HG02588 (cell line): ENCODE results near the gene ITPR2.

Source experiments
- ATAC-seq: cut with Tn5 transposase; IDR thresholded peaks from one replicate; pipeline ENCODE4 v1.9.1; 2021; ENCODE audit warnings: mild to moderate bottlenecking, moderate library complexity; ENCODE audit not compliant: unreplicated experiment

ITPR2 gene

GRCh38 chr12:26711072-26711471 lies 121.9 kb downstream of the ITPR2 start:
- no peak for ATAC-seq

DNA sequence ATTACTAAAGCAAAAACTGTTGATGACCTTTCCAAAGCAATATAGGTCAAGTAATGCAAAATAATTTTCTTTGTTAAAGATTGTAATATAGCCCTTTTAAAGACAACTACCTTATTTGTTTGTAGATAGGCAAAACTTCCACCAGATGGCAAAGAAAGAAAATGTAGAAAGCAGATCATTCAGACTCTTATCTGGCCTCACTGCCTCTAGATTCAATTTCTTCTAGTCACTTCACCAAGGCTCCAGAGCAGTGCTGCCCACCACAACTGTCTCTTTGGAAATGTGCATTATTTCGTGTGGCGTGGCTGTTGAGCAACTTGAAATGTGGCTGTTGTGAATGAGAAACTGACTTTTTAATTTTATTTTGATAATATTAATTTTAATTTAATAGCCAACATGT lies 127.1 kb downstream of the ITPR2 start:
- ATAC-seq, result no peak

DNA sequence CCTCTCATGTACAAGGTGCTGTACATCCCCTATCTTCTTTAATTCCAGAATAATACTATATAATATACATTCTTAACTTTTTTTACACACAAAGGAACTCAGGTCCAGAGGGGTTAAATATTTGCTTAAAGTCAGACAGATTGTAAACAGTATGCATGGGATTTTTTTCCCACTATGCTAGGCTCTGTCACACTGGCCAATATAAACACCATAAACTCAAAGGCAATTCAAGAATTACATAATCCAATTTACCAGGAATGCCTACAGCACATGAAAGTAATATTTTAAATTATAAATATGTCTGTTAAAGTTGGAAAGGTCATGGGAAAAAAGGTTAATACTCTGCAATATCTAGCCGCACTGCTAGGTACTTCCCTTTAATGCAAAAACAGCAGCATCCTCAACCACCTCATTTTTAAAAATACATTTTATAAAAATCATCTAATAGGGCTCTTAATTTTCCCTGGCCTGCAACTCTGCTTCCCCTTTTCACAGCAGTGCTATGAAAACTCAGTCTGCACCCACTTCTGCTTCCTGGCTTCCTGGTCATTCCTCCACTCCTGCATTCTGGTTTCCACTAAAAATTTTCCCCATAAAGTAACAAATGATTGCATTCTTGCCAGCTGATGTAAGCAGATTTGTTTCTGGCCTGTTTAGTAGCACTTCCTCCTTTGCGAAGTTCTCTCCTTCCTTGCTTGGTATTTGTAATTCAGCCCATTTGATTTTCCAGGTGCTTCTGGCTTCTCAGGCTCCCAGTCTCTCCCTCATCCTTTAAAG lies 128.1 kb downstream of the ITPR2 start:
- no peak for ATAC-seq

DNA sequence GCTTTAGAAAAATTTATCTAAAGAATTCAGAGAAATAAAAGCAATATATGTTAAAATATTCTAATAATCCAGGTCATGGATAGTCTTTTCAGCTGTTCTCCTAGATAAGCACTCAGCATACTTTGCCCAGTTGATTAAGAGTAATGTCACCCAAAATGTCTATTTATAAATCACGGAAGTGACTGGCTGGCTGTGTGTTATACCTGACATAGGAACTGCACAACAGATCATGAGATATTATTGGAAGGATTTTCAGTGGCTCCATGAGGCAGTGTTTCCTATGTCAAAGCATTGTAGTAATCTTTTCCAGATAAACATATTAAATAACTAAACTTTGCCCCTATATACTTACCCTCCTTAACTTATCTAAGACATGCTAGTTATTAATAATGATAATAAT lies 128.8 kb downstream of the ITPR2 start:
- ATAC-seq, result no peak

- no peak for ATAC-seq
Measured at GRCh38 chr12:26702741-26703140, 130.3 kb downstream of the ITPR2 start.

DNA sequence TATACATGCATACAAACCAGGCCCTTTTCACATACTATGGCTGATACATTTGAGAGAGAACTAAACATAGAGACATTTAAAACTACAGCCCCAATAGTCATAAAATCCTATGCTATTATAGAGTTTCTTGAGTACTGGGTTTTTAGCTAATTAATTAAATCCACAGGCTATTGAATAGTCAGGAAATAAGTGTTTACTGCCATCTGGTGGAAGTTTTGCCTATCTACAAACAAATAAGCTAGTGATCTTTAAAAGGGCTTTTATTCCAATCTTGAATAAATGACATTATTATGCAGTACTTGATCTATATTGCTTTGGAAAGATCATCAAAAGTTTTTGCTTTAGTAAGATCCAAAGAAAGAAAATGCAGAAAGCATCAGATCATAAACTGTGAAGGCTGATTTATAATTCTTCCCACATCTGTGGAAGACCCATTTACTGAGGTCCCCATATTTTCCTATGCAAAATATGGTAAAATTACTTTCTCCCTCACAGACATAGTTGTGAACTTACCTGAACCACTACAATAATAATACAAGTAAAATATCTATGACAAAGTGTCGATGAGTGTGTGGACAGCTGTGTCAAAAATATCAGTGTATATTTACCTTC lies 131.3 kb downstream of the ITPR2 start:
- no peak for ATAC-seq

DNA sequence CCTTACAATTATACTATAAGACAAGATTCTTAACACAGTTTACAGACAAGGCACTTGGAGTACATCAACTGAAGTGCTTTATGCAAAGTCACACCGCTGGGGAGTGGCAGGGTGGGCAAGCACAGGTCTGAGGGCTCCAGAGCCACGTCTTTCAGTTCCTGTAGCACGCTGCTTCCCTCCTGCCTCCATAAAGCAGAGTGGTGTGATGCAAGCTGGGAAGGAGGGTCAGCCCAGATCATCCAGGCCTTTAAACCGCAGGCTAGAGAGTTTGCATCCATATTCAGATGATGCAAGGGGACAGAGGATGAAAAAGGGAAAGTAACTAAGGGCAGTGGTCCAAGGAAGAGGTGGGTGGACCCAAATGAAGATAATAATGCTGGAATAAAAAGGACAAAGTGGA lies 132.6 kb downstream of the ITPR2 start:
- no peak for ATAC-seq

- ATAC-seq, result no peak
Measured at GRCh38 chr12:26699237-26699636, 133.8 kb downstream of the ITPR2 start.

DNA sequence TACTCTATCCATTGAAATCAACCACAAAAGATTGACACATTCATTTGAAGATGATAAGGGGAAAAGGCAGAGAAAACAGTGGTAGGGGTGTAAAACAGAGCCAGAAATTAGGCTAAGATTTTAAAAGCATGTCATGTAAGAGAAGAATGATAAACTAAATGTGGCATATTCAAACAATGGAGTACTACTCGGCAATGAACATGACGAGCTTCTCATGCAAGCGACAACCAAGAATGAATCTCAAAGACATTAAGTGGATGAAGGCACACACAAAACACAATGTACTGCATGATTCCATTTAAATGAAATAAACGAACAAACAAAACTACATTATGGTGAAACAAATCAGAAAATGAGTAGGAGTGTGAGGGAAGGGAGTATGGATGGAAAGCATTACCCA lies 134.8 kb downstream of the ITPR2 start:
- ATAC-seq, result no peak

GRCh38 chr12:26697217-26697616 lies 135.8 kb downstream of the ITPR2 start:
- ATAC-seq, result no peak

GRCh38 chr12:26696613-26697092 lies 136.3 kb downstream of the ITPR2 start:
- no peak for ATAC-seq

GRCh38 chr12:26696048-26696612 lies 136.9 kb downstream of the ITPR2 start:
- ATAC-seq, result no peak

DNA sequence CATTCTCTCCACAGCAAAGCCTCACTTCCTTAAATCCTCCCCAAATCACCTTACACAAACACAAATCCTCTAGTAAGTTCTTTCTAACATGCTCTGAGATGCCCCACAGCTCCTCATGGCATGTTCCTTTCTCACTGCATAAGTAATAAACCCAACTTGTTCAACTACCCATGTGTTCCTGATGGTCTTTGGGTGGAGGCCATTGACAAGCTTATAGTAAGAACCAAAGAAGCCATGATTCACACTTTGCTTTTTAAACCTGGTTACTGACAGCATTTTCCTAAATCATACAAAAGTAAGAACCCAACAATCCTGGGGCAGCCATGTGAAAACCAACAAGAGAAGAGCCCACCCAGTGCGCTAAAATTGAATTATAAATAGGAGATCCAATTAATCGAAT lies 138.6 kb downstream of the ITPR2 start:
- ATAC-seq, result no peak

GRCh38 chr12:26692407-26692806 lies 140.6 kb downstream of the ITPR2 start:
- no peak for ATAC-seq

DNA sequence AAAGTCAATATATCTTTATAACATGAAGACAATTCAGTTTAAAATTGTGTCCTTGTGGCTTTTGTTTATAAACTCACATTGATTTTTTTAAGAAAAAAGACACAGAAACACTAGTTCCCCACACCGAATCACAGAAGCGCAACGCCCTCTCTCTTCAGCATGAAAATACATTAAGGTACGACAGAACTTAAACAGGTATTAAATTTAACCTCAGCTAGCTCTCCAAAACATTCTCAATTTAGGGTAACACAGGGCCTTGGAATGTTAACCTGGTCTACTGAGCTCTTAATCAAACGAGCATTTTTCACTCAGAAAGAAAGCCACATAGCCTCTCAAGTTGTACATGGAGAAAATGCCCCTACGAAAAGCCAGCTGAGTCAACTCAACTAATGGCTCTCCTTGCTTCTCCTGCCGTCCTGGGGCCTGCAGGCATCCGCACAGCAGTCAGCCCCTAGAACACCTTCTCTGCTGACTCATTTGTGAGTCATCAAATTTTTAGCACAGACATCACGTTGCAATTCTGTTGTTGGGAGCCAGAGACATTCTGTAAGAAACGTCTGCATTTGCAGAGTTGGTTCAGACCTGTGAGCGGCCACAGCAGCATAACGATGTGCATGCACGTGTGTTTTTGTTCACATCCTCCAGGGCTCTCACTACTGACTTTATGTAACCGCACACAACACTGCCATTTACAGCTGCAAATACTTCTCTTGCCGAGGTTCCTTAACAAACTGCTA lies 141.6 kb downstream of the ITPR2 start:
- no peak for ATAC-seq

DNA sequence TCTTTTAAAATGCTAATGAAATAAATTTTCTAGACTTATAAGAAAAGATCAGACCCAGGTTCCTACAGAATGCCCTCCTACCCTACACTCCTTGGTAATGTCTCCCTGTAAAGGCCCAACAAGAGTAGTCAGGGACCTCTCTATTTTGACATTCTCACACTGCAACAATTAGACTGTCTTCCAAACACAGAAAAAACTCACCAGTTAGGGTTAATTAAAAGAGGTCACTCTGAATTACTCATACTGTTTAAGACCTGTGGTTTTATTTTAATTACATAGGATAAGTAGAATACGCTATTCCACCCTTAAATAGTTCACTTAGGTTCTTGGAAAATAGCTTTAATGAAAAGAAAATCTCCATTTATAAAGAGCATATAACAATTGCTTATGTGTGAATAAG lies 142.4 kb downstream of the ITPR2 start:
- no peak for ATAC-seq

GRCh38 chr12:26689281-26689841 lies 143.6 kb downstream of the ITPR2 start:
- no peak for ATAC-seq

DNA sequence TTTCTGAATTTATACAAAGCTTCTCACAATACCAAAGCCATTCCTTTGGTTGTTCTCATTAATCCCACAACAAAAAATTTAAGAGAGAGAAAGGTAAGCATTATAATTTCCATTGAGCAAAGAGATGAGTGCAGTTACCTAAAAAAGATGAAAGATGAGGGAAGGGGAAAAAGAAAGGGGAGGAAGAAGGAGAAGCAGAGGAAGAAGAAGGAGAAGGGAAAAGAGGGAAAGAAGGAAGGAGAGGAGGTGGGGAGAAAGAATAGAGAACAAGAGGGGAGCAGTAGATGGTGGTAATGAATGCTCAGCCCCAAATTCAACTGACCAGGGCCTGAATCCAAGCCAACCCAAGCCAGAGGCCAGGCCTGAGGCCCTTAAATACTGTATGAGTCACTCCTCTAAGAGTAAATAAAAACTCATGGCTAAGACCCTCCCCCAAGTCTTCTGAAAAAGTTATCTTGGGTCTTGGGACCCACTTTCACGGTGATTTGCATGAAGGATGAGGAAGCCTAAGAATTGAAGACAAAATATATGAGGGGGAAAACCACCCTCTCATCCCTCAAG lies 144.6 kb downstream of the ITPR2 start:
- ATAC-seq, result no peak

- no peak for ATAC-seq
Measured at GRCh38 chr12:26686408-26686807, 146.6 kb downstream of the ITPR2 start.

DNA sequence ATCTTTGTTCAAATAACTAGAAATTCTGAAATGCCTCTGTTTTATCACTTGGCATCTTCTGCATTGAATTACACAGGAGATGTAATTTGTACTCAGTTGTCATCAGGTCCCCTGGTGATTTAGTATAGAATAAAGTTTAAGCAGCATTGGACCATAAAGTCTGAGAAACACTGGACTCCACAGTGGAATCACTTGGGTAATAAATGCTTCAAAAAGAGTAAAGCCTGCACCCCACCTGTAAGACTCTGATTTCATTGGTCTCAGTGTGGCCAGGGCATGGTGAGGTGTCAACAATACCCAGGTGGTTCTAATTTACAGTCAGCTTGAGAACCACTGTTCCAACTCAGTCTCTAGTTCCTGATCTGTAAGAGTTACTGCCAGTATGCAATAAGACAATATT lies 148.9 kb downstream of the ITPR2 start:
- no peak for ATAC-seq

DNA sequence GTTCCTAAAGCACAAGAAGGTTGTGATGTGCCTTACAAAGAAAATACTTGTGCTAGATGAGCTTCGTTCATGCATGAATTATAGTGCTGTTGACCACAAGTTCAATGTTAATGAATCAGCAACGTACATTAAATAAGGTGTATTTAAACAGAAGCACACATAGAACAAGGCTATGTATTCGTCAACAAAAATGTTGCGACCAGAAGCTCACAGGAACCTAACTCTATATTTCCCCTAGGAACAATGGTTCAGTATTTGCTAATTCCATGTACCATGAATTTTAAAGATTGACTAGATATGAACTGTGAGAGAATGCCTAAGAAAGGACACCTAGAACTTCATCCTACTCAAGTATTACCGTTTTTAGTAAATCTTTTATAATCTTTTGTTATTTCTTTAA lies 149.6 kb downstream of the ITPR2 start:
- no peak for ATAC-seq
